ENCODE measurements around the gene RAET1E. TPM values are rescaled to one million over a fixed set of nuclear protein-coding genes. Genes with fewer than 3 reads are reported as not detected.

Gene RAET1E
- total RNA-seq, 1 experiment from 2014 or later = not detected

DNA sequence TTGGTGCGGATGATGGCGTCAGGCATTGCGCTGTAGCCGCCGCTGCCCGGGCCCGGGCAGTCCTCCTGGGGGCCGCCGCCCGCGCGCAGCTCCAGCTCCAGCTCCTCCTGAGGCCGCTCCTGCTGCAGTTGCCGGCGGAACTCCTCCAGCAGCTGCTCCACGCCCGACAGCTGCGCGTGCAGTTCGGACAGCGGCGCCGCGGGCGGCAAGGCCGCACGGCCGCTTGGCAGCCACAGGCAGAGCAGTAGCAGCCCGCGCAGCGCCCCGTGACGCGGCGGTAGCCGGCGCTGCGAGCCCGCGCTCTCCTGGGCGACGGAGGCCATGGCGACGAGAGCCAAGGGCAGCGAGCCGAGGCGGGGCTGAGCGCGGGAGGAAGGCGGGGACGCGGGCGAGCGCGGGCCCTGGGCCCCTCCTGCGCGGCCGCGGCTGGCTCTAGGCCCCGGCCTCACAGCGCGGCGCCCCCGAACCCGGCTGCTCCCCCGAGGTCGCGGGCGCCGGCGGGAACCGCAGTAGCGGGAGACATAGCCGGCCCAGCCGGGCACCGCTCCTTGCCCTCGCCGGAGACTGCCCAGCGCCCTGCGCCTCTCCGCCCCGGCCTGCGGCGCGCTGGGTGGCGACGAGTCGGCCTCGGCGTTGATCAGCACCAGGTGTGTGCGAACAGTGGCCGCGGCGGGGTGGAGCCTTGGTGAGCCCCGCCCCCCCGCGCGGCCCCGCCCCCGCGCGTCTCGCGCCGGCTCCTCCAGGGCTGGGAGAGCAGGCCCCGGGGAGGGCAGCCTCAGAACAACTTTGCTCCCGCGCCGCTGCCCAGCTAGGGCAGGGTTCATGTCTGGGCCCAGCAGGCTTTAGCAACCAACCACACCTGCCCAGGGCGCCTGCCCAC lies 34.0 kb downstream of the RAET1E start, which contains the start of gene LRP11:
TSS of gene LRP11 (minus strand) at position 662 of the 880 bp plus-strand sequence. CDS start at position 323, 339 bp downstream.
- Histone ChIP-seq H2BK20ac (ENCODE audit: low read depth, low read length, poor library complexity, severe bottlenecking) (no peak within 1 kb of the TSS), H2AK5ac (ENCODE audit: insufficient read length, low read length) (no peak within 1 kb of the TSS), H2AFZ (ENCODE audit: low read length) (peak within 1 kb of the TSS; percentile 79), H2BK5ac (ENCODE audit: insufficient read length, low read length) (no peak within 1 kb of the TSS), H2BK120ac (ENCODE audit: low read depth, low read length, poor library complexity, severe bottlenecking) (no peak within 1 kb of the TSS), H4K8ac (replicated peaks; ENCODE audit: insufficient read length, low read depth, low read length) (no peak within 1 kb of the TSS), H3K79me2 (ENCODE audit: insufficient read depth, low read length) (no peaks in the 10 kb centered on the region), H3K27me3 (ENCODE audit: insufficient read depth, low read length) (no peaks in the 10 kb centered on the region), H3K18ac (ENCODE audit: insufficient read length, low read depth, low read length) (peak within 1 kb of the TSS; percentile 97), H3K4me2 (ENCODE audit: insufficient read depth, insufficient read length, low read length) (peak within 1 kb of the TSS; percentile 78), H3K9me3 (ENCODE audit: control insufficient read depth, low read depth, low read length) (no peaks in the 10 kb centered on the region), H4K20me1 (ENCODE audit: control insufficient read depth, insufficient read depth, insufficient read length) (peaks cover 3% of the 10 kb centered on the region), H2BK15ac (ENCODE audit: low read depth, low read length) (no peak within 1 kb of the TSS), H2BK12ac (ENCODE audit: insufficient read length, low read depth, low read length) (peak within 1 kb of the TSS; percentile 87), H3K79me1 (ENCODE audit: insufficient read depth, low read depth, low read length, poor library complexity, severe bottlenecking) (peaks cover 2% of the 10 kb centered on the region), H3K14ac (ENCODE audit: insufficient read depth, low read length) (peak within 1 kb of the TSS; percentile 98), H3K4ac (ENCODE audit: low read depth, low read length) (no peak within 1 kb of the TSS), H3K4me1 (ENCODE audit: insufficient read depth, low read length) (peaks cover 2% of the 10 kb centered on the region; the same call in 1 of the 2 replicates), H3K23me2 (ENCODE audit: insufficient read length, low read depth, low read length, poor library complexity, severe bottlenecking) (peaks cover 12% of the 10 kb centered on the region), H3K9ac (ENCODE audit: extremely low read depth, insufficient read length, low read length) (peak within 1 kb of the TSS; percentile 44), H4K5ac (ENCODE audit: insufficient read length, low read depth, low read length) (no peak within 1 kb of the TSS), H3T11ph (ENCODE audit: low read length) (no peak within 1 kb of the TSS), H3K23ac (ENCODE audit: insufficient read length, low read depth, low read length) (no peak within 1 kb of the TSS), H3K56ac (ENCODE audit: insufficient read length, low read depth, low read length) (no peak within 1 kb of the TSS), H3K27ac (ENCODE audit: insufficient read length, low read depth, low read length) (no peak within 1 kb of the TSS), H4K91ac (ENCODE audit: insufficient read length, low read depth, low read length) (no peak within 1 kb of the TSS)
- no peaks in the 10 kb centered on the region; a peak in 1 of 7 replicates for H3K36me3 Mint-ChIP-seq (ENCODE audit: insufficient read depth in 1 of 3, low read depth in 3 of 3)
- TF ChIP-seq, protein P1, sequence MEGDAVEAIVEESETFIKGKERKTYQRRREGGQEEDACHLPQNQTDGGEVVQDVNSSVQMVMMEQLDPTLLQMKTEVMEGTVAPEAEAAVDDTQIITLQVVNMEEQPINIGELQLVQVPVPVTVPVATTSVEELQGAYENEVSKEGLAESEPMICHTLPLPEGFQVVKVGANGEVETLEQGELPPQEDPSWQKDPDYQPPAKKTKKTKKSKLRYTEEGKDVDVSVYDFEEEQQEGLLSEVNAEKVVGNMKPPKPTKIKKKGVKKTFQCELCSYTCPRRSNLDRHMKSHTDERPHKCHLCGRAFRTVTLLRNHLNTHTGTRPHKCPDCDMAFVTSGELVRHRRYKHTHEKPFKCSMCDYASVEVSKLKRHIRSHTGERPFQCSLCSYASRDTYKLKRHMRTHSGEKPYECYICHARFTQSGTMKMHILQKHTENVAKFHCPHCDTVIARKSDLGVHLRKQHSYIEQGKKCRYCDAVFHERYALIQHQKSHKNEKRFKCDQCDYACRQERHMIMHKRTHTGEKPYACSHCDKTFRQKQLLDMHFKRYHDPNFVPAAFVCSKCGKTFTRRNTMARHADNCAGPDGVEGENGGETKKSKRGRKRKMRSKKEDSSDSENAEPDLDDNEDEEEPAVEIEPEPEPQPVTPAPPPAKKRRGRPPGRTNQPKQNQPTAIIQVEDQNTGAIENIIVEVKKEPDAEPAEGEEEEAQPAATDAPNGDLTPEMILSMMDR (conservative IDR thresholded peaks at IDR 0.05) = no peak
- DNase-seq = peak; percentile 95
- H3K27me3 Mint-ChIP-seq (ENCODE audit: low read depth) = peaks cover 22% of the 10 kb centered on the region
- H3K9me3 Mint-ChIP-seq = no peaks in the 10 kb centered on the region
- peak within 1 kb of the TSS; percentile 71 to 86 for H3K4me3 Mint-ChIP-seq
- H3K27ac Mint-ChIP-seq = peak within 1 kb of the TSS in 1 of 3 experiments; percentile 97; a peak in 4 of 7 replicates
- peaks cover 41 to 53% of the 10 kb centered on the region in 2 experiments for H3K4me1 Mint-ChIP-seq
- no CpG with 5 or more reads among the region's 110 CpGs for WGBS (ENCODE audit: extremely low coverage, insufficient read length, low lambda C conversion rate)
